HG03095 (cell line): ENCODE measurements around the gene AGAP1.

Experiments
- ATAC-seq: cut with Tn5 transposase; IDR thresholded peaks from one replicate; pipeline ENCODE4 v1.9.1; 2021; ENCODE audit warnings: moderate library complexity; ENCODE audit not compliant: unreplicated experiment

Gene AGAP1

DNA sequence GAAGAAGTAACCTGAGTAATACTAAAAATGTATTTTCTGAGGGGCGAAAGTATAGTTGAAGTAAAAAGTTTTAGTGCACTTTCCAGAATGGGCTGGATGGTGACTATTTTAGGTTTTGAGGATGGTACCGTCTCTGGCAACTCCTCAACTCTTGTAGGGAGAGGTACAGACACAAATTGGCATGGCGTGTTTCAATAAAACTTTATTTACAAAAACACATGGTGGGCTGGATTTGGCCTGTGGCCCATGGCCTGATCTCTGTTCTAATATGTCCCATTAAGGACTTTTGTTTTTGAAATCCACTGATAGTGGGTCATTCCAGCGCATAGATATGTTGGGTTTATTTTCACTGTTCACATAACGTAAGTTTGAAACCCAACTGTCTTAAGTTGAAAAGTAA lies 132.8 kb downstream of the AGAP1 start:
- ATAC-seq, result no peak

DNA sequence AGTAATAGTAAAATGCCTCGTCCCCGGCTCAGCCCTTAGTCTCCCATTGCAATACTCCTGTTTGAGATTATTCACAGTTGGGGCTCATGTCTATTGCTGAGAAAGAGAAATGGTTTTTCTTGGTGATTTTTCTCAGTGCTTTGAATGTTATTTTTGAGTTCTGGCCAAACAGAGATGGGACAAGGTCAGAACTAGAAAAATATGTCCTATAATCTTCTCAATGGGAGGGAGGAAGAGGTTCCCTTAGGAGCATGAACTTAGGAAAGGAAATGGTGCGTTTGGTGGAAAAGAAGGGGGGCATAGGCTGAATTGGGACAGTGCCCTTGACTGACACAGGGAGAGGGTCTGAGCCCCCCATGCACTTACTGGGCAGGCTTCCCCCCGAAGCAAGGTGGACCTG lies 133.8 kb downstream of the AGAP1 start:
- no peak for ATAC-seq

DNA sequence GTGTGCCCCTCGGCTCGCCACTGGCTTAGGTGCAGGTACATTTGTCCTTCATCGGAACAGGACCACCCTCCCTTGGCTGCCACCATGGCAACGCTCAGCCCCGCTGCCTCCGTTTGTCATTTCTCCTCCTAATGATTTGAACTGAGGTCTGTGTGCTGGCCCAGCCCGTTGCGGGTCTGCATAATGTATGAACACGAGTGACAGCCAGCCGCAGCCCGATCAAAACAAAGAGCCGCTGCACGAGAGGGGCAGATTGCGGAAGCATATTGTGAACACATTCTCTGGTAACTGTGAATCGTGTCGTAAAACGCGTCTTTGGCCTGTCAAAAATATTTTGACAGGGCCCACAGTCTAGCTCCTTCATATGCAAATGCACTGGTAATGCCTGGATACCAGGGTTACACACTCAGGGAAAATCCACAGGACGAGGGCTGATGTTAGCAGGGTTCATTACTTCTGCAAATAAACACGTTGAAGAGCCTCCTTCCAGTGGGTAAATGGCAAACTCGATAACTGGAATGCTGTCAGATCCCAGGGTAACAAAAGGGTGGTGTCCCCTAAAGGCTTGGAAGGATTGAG lies 137.0 kb downstream of the AGAP1 start:
- ATAC-seq, result no peak

DNA sequence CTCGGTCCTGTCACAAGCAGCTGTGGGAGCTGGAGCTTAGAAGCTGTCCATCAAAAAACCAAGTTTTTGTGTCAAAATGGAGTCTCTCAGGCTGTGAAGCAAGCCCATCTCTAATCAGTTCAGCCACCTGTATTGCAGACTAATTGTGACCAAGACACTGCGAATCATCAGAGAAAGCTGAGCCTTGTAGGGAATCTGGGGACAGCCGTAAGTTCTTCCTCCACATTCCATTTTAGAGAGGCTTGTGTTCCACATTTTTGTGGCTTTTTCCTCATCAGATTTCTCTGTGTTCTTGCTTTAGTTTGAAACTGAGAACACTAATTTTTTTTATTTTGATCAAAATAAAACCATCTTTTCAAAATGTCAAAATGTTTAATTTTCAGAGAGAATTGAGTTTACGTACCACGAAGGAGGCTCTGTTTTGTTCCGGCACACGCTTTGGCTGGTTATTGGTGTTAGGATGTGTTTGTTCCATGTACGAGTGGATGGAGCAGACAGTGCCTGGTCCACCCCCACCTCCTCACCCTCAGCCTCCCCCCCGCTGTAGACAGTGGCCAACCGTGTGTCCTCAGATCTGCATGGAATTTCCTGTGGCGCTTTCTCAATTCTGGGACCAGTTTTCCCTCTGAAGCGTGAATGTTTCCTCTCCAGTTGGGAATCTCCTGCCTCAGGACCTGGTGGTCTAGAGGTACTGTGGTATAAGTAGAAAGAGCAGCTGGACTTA lies 140.8 kb downstream of the AGAP1 start:
- no peak for ATAC-seq

DNA sequence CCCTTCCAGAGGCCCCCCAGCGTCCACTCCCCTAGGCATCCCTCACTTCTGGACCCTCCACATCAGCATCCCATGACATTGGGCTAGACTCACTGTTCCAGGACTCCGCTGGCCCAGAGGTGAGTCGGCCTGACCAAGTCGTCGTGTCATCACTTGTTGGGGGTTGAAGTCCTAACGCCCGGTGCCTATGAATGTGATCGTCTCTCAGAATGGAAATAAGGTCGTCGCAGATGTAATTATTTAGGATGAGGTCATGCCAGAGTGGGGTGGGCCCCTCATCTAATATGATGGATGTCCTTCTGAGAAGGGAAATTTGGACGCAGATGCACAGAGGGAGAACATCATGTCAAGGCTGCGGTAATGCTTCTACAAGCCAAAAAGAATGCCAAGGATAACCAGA lies 142.7 kb downstream of the AGAP1 start:
- no peak for ATAC-seq

DNA sequence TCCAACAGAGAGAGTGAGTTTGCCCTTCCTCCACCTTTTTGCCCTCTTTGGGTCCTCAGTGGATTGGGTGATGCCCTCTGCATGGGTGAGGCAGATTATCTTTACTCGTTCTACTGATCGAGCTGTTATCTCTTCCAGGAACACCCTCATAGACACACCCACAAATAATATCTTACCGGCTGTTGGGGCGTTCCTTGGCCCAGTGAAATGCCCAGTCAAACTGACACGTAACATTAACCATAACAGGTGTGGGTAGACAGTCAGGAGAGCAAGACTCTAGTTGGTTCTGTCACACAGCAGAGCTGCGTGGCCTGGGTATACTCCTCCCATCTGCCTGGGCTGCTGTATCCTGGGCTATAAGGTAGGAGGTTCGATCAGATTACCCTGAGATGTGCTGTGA lies 144.1 kb downstream of the AGAP1 start:
- no peak for ATAC-seq

DNA sequence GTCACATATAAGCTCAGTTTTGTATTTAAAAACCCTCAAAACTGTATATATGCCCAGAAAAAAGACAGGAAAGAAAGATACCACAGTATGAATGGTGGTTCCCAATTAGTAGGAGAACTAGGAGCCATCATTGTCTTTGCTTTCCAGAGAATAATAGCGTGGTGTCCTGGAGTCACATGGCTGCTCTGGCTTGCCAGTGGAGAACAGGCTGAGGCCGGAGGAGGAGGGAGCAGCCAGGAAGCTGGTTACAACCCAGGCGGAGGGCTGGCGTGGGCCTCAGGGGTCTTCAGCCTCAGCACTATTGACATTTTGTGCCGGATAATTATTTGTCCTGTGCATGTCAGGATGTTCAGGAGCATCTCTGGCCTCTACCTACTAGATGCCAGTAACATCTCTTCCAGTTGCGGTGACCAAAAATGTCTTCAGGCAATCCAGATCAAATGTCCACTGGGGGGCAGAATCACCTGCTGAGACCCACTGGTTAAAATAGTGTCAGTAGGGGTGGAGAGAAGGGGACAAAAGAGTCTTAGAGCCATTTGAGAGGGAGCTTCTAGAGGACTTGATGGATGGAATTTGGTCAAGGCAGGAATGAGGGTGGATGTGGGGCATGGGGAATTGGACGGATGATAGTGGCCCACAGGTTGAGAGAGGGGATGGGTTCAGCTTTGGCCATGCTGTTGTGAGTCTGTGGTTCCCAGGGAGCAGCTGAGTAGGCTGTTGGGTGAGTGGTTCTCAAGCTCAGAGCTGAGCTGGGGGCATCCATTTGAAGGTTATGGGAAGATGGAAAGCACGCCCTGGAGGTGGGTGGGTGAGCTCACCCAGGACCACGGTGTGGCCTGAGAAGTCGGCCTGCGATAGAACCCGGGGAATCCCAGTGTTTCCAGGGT lies 144.9 kb downstream of the AGAP1 start:
- no peak for ATAC-seq

DNA sequence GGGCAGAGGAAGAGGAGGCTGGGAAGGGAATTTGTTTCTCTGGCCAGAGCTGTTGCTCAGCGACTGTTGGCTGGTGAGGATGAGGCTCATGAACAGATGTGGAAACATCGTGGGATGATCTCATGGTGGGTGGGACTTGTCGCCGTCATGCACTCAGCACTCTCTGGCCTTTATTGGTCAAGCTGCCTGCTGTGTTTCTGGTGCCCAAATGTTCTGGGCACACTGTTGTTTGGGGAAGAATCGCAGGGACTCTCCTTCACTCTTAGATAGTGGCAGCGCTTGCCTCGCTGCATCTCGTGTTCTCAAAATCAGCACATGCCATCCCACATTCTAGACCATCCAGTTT lies 145.6 kb downstream of the AGAP1 start:
- ATAC-seq, result no peak

DNA sequence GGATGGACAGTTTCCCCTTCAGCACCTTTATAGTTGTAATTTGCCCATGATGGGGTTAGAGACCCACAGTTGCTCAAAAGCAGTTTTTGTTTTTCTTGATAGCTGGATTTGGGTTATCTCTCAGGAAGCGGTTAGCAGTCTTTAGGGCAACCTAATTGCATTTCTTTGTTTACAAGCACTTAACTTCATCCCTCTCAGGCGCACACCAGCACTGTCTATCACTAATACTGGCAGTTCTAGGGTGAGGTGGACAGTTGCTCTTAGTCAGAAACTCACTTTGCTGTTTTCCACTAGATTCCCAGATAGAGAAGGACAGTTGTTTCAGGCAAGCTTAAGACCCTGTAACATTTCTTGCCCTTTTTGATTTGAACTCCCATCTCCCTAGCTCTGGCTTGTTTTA lies 146.0 kb downstream of the AGAP1 start:
- ATAC-seq, result no peak

DNA sequence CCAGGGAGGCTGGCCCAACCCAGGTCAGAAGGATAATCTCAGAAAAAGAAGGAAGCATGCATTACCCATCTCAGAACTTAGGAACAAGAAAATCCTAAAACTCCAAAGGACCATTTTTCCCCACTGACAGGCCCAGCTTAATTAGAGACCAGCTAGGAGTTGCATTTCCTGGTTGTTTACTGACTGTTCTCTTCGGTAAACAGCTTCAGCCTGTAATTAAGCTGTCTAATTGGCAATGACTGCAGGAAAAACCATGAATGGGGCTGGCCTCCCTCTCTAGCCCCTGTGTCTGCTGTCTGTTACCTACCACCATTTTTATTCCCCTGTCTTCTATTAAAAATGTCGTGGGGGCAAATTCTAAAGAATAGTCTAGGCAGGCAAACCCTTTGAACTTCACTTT lies 146.5 kb downstream of the AGAP1 start:
- ATAC-seq, result no peak

DNA sequence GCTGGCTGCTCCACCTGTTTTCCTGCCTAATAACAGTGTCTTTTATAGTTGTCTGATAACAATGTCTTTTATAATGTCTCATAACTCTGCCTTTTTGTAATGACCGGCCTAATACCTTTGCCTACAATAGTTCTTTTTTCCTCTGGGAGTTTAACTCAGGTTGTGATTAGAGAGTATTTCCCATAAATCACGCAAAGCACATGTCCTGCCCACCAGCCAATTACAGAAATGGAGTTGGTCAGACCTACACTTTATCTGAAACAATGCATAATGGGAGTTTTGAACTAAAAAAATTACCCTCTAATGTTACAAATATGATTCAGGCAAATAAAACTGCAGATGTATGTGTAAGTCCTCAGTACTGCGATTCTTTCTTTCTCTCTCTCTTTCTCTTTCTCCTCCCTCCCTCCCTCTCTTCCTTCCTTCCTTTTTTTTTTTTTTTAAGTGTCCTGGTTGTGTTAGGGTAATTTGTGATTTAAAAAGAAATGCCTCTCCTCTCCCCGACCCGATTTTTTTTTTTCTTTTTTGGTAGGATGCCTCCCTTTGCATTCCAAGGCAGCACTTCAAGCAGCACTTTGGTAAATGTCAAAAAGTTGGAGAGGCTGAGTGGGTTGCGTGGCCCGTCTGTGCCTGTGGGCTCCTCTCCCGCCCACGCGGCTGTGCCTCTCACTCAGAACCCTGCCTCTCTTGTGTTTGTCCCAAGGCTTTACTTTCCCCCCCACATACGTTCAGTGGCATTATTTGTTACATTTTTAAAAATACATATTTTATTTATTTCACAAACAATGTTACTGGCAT lies 147.3 kb downstream of the AGAP1 start:
- no peak for ATAC-seq

DNA sequence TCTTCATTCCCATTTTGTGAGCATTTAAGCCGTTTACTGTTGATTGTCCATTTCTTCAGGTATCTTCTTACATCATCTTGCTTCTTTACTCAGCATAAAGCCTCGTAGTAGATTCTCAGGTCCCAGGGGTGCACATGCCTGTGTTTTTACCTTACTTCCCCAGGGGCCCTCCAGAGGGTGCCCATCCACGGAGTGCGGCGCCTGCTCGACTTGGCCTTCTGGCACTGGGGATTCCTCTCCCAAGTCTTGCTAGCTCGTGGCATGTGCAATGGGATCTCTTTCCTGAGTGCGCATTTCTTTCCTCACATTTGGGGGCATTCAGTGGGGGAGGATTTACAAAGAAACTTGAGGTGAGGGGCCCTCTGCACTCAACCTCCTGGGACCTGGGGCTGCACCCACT lies 148.1 kb downstream of the AGAP1 start:
- ATAC-seq, result no peak

DNA sequence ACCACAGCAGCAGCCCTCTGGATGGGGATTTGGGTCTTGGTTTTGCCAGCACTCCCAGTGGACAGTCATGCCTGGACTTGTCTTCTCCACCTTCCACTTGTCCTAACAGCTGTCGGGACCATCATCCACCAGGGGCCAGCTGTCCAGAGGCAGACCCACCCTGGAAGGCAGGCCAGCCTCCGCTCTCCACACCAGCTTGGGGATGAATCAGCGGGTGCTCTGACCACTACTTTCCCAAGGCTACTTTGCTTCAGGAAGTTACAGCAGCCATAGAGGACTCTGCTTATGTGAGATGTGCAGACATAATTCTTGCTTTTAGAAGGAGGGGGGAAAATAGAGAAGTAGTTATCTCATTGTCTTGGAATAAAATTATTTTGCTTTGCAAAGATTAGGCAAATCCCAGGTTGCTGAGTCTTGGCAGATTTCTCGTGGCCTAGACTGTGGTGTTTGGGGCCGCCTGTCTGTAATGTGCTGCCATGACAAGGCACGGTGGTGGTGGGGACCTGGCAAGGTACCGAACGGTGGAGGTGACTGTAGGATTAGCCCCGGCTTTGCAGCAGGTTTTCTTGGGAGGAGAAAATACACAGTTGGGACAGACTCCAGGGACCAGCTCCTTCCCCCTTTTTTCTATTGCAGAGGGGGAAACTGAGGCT lies 148.7 kb downstream of the AGAP1 start:
- ATAC-seq, result no peak

DNA sequence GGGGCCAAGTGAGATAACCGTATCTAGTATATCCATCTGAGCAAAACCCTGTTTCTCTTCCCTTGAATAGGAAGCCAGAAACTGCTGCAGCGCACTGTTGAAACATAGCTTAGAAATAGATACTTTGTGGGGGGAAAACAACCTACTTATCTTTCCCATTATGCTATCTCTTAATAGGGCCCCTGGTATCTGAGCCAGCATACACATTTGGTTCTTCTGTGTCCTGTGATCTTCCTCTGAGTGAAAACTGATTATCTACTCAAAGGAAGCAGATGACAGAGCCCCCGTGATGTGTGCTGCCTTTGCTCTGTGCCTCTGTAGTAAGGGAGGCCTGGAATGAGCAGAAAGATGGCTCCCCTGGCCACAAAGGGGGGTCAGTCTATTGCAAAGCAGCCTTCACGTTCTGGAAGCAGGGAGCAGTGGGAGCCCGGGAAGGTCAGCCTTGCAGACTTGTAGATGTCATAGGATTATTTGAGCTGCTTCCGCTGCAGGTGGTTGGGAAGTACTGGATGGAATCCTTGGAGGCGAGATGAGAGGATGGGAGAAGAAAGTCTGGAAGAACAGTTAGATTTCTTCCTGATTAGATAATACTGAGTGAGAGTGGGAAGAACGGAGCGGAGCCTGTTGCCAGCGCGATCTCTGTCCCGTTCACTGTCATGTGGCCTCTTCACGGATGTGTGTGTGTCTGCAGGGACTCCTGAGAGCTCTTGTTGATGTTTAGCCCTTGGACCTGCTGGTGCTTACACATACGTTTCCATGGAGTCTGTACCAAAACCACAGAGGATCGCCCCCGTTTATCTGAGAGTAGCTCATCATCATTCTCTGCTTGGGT lies 150.1 kb downstream of the AGAP1 start:
- ATAC-seq, result no peak

DNA sequence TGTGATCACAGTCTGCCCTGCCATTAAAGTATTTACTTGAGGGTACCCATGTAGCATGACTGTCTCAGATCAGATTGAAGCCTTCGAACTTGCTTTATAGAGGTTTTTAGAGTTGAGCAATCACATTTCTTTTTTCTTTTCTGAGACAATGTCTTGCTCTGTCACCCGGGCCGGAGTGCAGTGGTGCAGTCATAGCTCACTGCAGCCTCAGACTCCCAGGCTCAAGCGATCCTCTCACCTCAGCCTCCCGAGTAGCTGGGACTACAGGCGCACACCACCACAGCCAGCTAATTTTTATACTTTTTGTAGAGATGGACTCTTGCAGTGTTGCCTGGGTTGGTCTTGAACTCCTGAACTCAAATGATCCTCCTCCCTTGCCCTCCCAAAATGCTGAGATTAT lies 153.4 kb downstream of the AGAP1 start:
- no peak for ATAC-seq

DNA sequence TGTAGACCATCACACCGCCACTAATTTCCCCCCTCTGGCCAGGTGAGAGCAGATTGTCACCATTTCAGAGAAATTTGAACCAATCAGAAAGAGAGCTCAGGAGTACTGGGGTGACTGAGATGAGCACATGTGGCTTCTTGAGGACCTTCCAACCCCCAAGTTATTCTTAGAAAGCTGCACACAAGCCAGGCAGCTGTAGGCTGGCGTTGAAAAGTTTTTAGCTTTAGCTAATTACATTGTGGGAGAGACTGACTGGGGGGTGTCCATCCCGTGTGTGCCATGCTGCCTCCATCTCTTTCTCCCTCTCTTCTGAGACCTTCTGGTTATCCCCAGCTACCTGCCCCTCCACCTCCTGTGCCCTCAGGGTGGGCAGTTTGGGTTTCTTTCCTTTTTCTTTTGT lies 154.0 kb downstream of the AGAP1 start:
- no peak for ATAC-seq

DNA sequence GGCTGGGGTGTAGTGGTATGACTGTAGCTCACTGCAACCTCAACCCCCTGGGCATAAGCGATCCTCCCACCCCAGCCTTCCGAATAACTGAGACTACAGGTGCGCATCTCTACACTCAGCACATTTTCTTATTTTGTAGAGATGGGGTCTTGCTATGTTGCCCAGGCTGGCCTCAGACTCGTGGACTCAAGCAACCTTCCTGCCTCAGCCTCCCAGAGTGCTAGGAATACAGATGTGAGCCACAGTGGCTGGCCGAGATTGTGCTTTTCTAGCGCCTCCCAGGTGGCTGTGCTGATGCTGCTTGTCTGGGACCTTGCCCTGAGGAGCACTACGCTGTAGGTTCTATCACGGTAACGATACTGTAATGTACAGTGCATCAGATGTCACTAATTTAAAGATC lies 155.6 kb downstream of the AGAP1 start:
- no peak for ATAC-seq

DNA sequence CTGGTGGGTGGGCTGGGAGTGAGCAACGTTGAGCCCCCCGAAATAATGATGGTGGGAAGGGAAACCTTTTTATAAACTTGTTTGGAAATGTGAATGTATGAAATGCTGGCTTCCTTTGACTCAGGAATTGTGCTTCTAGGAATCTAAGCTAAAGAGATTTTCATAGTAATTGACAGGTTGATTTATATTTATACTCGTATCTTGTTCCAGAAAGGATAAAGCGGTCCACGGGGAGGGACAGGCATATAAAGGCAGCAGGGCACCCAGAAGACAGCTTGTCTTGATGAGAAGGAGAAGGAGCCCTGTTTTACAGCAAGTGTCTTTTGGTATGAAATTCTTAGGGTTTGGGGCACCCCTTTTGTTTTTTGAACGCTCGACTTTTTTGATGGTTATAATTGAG lies 157.8 kb downstream of the AGAP1 start:
- ATAC-seq, result no peak

DNA sequence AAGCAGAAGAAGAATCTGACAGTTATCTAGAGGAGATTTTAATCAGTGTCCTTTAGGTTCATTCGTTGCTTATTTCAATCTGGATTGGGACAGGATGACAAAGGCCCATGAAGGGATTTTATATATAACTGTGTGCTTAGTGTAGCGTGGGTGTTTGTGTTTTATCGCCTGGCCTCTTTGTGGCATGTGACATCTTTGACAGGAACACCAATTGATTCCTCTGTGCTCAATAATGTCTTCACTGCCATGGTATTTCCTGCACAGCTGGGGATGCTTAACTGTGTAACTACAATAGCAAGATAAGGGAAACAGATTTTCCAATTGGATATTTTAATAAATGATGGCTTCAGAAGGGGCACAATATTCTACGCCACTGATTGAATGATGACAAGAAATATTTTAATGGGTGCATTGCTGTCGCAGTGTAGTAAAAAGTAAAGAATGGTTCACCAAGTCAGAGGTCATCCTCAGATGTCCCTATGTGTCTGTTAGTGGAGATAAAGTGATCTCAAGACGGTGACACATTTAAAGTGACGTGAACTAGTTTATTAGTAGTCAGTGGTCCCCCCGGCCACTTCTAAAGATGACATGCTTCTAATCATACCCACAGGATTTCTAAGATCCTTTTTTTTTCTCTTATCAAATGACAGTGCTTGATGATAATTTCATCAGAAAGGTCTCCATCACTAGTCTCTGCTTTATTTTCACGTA lies 160.4 kb downstream of the AGAP1 start:
- no peak for ATAC-seq
